K562 (cell line): ENCODE data around the gene B3GALT4.

Experiments
- EP300 ChIP-seq: IDR thresholded peaks from 2 replicates; pipeline ENCODE4 v1.6.1; 2012; ENCODE audit warnings: low read length, improper control_type of control experiment
- HCFC1 ChIP-seq: IDR thresholded peaks from 2 replicates; pipeline ENCODE4 v1.6.1; 2012; ENCODE audit warnings: low read depth, low read length, improper control_type of control experiment
- RNF2 ChIP-seq: sonication (generic); IDR thresholded peaks from 2 replicates; pipeline ENCODE4 v1.6.1; 2016
- ZBTB49 ChIP-seq: sonication (generic); formaldehyde crosslinking; IDR thresholded peaks from 2 replicates; pipeline ENCODE4 v1.8.0; 2022; ENCODE audit warnings: missing genetic modification reagents, mild to moderate bottlenecking, borderline replicate concordance

DNA sequence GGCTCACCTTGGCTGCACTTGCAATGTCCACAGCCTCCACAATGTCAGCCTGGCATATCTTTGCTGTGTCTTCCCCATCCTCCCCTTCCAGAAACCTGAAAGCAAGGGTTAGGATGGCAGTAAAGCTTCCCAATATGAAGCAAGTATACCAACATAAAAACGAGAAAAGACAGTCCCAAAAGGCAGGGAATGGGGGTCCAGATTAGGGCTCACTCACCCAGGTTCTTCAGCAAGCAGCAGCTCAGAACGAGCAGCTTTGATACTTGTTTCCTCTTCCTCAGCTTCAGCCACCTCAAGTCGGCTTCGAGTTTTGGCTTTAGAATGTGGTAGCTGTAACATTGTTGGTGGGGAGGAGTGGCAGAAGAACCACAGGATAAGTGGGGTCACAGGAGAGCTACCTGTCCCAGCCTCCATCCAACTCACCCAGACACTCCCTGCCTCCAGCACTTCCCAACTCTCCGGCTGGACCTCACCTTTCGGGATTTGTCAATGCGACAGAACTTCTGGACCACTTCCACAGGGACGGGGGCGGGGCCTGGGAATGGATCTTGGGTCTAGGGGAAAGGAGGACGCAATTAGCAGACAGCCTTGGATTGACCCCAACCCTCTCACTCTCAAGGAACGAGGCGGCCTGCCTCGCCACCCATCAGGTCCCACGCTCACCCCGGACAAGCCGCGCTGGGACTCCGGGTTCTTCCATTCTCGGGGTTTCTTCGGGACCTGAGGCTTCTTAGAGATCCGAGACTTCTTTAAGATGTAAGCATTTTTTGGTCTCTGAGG lies 11.4 kb downstream of the B3GALT4 start:
- TF ChIP-seq EP300 (no peak), RNF2 (no peak), ZBTB49 (CRISPR knock-in tag) (no peak), HCFC1 (no peak)
